ENCODE data around the gene SDF4.

GRCh38 chr1:1187938-1188337, 43.9 kb downstream of the SDF4 start:
- TF ChIP-seq CTCF (IDR thresholded peaks at IDR 0.05): no peak
- no peak for TF ChIP-seq ZFX (IDR thresholded peaks at IDR 0.05; ENCODE audit: borderline replicate concordance)

Data from 22Rv1 (cell line).